ENCODE measurements around the gene DST.
"Not testable (repeated sequence)": the region's sequence is repeated elsewhere in the genome, so short reads cannot be mapped to it uniquely, and the experiment has no call there.

DST gene

DNA sequence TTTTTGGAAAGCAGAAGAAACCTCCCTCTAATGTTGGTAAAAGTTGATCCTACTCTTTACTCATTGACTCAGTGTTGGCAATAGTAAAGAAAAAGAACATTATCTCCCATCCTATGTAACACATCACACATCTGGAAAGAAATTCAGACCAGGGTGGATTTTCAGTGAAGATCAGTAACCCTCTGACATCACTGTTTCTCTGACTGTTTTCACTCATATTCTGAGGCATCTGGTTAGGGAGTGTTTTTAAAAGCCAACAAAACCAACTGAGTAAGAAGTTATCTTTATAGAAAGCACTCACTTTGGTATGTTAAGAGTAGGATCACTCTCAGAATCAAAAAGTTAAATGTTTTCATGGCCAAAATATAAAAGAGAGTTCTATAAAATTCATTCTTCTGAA lies 143.6 kb downstream of the DST start:
- H3K23ac ChIP-seq (ENCODE audit: low read depth, low read length, poor library complexity) = no peak overlapping the region
- no peak overlapping the region for H3K4ac ChIP-seq (ENCODE audit: low read length)
- H3K4me3 ChIP-seq (ENCODE audit: low read length in 2 of 2) = no peak overlapping the region
- H2AK5ac ChIP-seq (ENCODE audit: low read depth, low read length) = no peak overlapping the region
- no peak overlapping the region for H3K4me2 ChIP-seq (ENCODE audit: insufficient read depth, low read length, poor library complexity, severe bottlenecking)
- DNase-seq (ENCODE audit: low spot score) = no peak
- no peak overlapping the region for H3K18ac ChIP-seq (ENCODE audit: low read length)
- no peaks in the 10 kb centered on the region for H3K27me3 ChIP-seq (ENCODE audit: control insufficient read depth in 3 of 3, insufficient read depth in 3 of 3, low read depth in 1 of 3, low read length in 3 of 3)
- H3K4me1 ChIP-seq (ENCODE audit: control insufficient read depth in 2 of 2, insufficient read depth in 1 of 2, low read depth in 1 of 2, low read length in 2 of 2) = no peaks in the 10 kb centered on the region
- H2BK5ac ChIP-seq (ENCODE audit: low read length) = no peak overlapping the region
- H2AFZ ChIP-seq (ENCODE audit: low read length) = no peak overlapping the region
- peaks cover 9 to 77% of the 10 kb centered on the region in 2 donors for H3K36me3 ChIP-seq (replicated peaks in 1 of 2; ENCODE audit: control insufficient read depth in 2 of 2, insufficient read depth in 2 of 2, low read length in 2 of 2)
- no peak overlapping the region for H2BK15ac ChIP-seq (ENCODE audit: low read length)
- no peak overlapping the region for H4K91ac ChIP-seq (ENCODE audit: low read depth, low read length, poor library complexity)
- H3K9ac ChIP-seq (ENCODE audit: low read depth, low read length, poor library complexity) = no peak overlapping the region
- H3K79me1 ChIP-seq (ENCODE audit: low read depth, low read length) = no peaks in the 10 kb centered on the region
- no peak overlapping the region for H3K27ac ChIP-seq (replicated peaks; ENCODE audit: low read length)
- no peak overlapping the region for H2BK12ac ChIP-seq (ENCODE audit: low read length)
- H3K9me3 ChIP-seq (replicated peaks in 1 of 2; ENCODE audit: control insufficient read depth in 2 of 2, insufficient read depth in 1 of 2, low read depth in 1 of 2, low read length in 2 of 2) = no peaks in the 10 kb centered on the region
- no peak overlapping the region for H4K8ac ChIP-seq (ENCODE audit: low read depth, low read length)
- no peak overlapping the region for H3K14ac ChIP-seq (ENCODE audit: low read length)
- no peak overlapping the region for H2BK120ac ChIP-seq (ENCODE audit: low read depth, low read length)

DNA sequence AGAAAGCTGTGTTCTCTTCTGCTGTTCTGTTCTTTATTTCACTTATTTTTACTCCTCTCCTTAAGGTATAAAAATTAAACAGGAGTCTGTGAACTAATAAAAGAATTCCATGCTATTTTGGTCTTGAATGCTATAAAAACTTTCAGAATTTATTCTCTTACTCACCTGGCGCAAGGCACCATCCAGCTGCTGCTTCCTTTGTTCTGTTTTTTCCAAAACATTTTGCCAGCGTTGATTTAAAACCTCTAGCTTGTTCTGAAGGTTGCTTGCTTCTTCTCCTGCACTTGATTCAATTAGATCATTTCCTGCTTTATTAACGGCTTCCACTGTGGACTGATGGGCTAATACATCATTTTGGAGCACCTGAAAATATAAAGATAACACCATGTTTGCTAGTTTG lies 145.0 kb downstream of the DST start:
- H3K36me3 ChIP-seq (replicated peaks in 1 of 2; ENCODE audit: control insufficient read depth in 2 of 2, insufficient read depth in 2 of 2, low read length in 2 of 2) = peaks cover 9 to 81% of the 10 kb centered on the region in 2 donors
- no peak overlapping the region for H3K9ac ChIP-seq (ENCODE audit: low read depth, low read length, poor library complexity)
- no peak overlapping the region for H4K91ac ChIP-seq (ENCODE audit: low read depth, low read length, poor library complexity)
- H2AK5ac ChIP-seq (ENCODE audit: low read depth, low read length) = no peak overlapping the region
- no peaks in the 10 kb centered on the region for H3K4me1 ChIP-seq (ENCODE audit: control insufficient read depth in 2 of 2, insufficient read depth in 1 of 2, low read depth in 1 of 2, low read length in 2 of 2)
- no peak overlapping the region for H2BK120ac ChIP-seq (ENCODE audit: low read depth, low read length)
- no peak overlapping the region for H3K4me2 ChIP-seq (ENCODE audit: insufficient read depth, low read length, poor library complexity, severe bottlenecking)
- no CpG with 5 or more reads among the region's 3 CpGs for WGBS, 2 donors (ENCODE audit: extremely low coverage in 2 of 2, insufficient read length in 2 of 2, insufficient replicate concordance in 1 of 2)
- no peaks in the 10 kb centered on the region for H3K27me3 ChIP-seq (ENCODE audit: control insufficient read depth in 3 of 3, insufficient read depth in 3 of 3, low read depth in 1 of 3, low read length in 3 of 3)
- DNase-seq (ENCODE audit: low spot score) = no peak
- H3K27ac ChIP-seq (replicated peaks; ENCODE audit: low read length) = no peak overlapping the region
- H2BK5ac ChIP-seq (ENCODE audit: low read length) = no peak overlapping the region
- H4K8ac ChIP-seq (ENCODE audit: low read depth, low read length) = no peak overlapping the region
- H3K79me1 ChIP-seq (ENCODE audit: low read depth, low read length) = no peaks in the 10 kb centered on the region
- no peak overlapping the region for H3K18ac ChIP-seq (ENCODE audit: low read length)
- no peak overlapping the region for H3K4me3 ChIP-seq (ENCODE audit: low read length in 2 of 2)
- no peaks in the 10 kb centered on the region for H3K9me3 ChIP-seq (replicated peaks in 1 of 2; ENCODE audit: control insufficient read depth in 2 of 2, insufficient read depth in 1 of 2, low read depth in 1 of 2, low read length in 2 of 2)
- no peak overlapping the region for H3K14ac ChIP-seq (ENCODE audit: low read length)
- H3K4ac ChIP-seq (ENCODE audit: low read length) = no peak overlapping the region
- H2BK12ac ChIP-seq (ENCODE audit: low read length) = no peak overlapping the region
- no peak overlapping the region for H3K23ac ChIP-seq (ENCODE audit: low read depth, low read length, poor library complexity)
- H2BK15ac ChIP-seq (ENCODE audit: low read length) = no peak overlapping the region
- no peak overlapping the region for H2AFZ ChIP-seq (ENCODE audit: low read length)

DNA sequence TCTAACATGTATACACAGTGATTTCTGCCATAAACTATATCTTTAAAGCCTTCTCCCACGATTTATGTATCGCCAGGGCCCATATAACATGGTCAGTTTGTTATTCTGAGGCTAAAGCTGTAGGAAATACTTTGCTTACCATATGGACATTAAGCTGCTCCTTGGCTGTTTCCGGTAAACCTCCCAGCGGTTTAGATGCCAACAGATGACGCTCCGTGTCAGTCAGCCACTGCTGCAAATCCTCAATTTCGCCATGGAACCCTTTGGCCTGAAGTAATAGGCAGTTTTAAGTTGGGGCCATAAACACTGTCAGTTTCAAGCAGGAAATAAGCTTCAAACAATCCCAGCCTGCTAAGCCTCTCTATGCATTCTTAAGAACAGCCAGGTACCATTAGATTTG lies 145.4 kb downstream of the DST start:
- Histone ChIP-seq H3K27ac (replicated peaks; ENCODE audit: low read length) (no peak overlapping the region), H2BK120ac (ENCODE audit: low read depth, low read length) (no peak overlapping the region), H3K14ac (ENCODE audit: low read length) (no peak overlapping the region), H2BK5ac (ENCODE audit: low read length) (no peak overlapping the region), H2AK5ac (ENCODE audit: low read depth, low read length) (no peak overlapping the region), H3K4me1 (ENCODE audit: control insufficient read depth in 2 of 2, insufficient read depth in 1 of 2, low read depth in 1 of 2, low read length in 2 of 2) (no peaks in the 10 kb centered on the region), H4K91ac (ENCODE audit: low read depth, low read length, poor library complexity) (no peak overlapping the region), H3K9ac (ENCODE audit: low read depth, low read length, poor library complexity) (no peak overlapping the region), H2AFZ (ENCODE audit: low read length) (no peak overlapping the region), H3K23ac (ENCODE audit: low read depth, low read length, poor library complexity) (no peak overlapping the region), H3K36me3 (replicated peaks in 1 of 2; ENCODE audit: control insufficient read depth in 2 of 2, insufficient read depth in 2 of 2, low read length in 2 of 2) (peaks cover 11 to 83% of the 10 kb centered on the region in 2 donors), H4K8ac (ENCODE audit: low read depth, low read length) (no peak overlapping the region), H3K9me3 (replicated peaks in 1 of 2; ENCODE audit: control insufficient read depth in 2 of 2, insufficient read depth in 1 of 2, low read depth in 1 of 2, low read length in 2 of 2) (no peaks in the 10 kb centered on the region), H3K79me1 (ENCODE audit: low read depth, low read length) (no peaks in the 10 kb centered on the region), H3K4me2 (ENCODE audit: insufficient read depth, low read length, poor library complexity, severe bottlenecking) (no peak overlapping the region), H3K18ac (ENCODE audit: low read length) (no peak overlapping the region), H3K27me3 (ENCODE audit: control insufficient read depth in 3 of 3, insufficient read depth in 3 of 3, low read depth in 1 of 3, low read length in 3 of 3) (no peaks in the 10 kb centered on the region), H2BK15ac (ENCODE audit: low read length) (no peak overlapping the region), H3K4me3 (ENCODE audit: low read length in 2 of 2) (no peak overlapping the region), H2BK12ac (ENCODE audit: low read length) (no peak overlapping the region), H3K4ac (ENCODE audit: low read length) (no peak overlapping the region)
- WGBS, 2 donors (ENCODE audit: extremely low coverage in 2 of 2, insufficient read length in 2 of 2, insufficient replicate concordance in 1 of 2) = no CpG with 5 or more reads among the region's 7 CpGs
- DNase-seq (ENCODE audit: low spot score) = no peak

DNA sequence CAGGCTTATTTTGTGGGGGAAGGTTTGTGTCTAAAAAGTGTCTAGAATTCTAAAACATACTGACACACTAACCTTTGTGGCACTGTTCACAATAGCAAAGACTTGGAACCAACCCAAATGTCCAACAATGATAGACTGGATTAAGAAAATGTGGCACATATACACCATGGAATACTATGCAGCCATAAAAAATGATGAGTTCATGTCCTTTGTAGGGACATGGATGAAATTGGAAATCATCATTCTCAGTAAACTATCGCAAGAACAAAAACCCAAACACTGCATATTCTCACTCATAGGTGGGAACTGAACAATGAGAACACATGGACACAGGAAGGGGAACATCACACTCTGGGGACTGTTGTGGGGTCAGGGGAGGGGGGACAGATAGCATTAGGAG lies 146.0 kb downstream of the DST start:
- H3K4ac ChIP-seq (ENCODE audit: low read length); H3K27ac ChIP-seq (replicated peaks; ENCODE audit: low read length); H3K79me1 ChIP-seq (ENCODE audit: low read depth, low read length); H3K14ac ChIP-seq (ENCODE audit: low read length); H3K4me3 ChIP-seq (ENCODE audit: low read length in 2 of 2); H3K27me3 ChIP-seq (ENCODE audit: control insufficient read depth in 3 of 3, insufficient read depth in 3 of 3, low read depth in 1 of 3, low read length in 3 of 3); H2AK5ac ChIP-seq (ENCODE audit: low read depth, low read length); H4K91ac ChIP-seq (ENCODE audit: low read depth, low read length, poor library complexity); H3K4me1 ChIP-seq (ENCODE audit: control insufficient read depth in 2 of 2, insufficient read depth in 1 of 2, low read depth in 1 of 2, low read length in 2 of 2); H2BK15ac ChIP-seq (ENCODE audit: low read length); H3K18ac ChIP-seq (ENCODE audit: low read length); H3K4me2 ChIP-seq (ENCODE audit: insufficient read depth, low read length, poor library complexity, severe bottlenecking); H3K9me3 ChIP-seq (replicated peaks in 1 of 2; ENCODE audit: control insufficient read depth in 2 of 2, insufficient read depth in 1 of 2, low read depth in 1 of 2, low read length in 2 of 2); DNase-seq (ENCODE audit: low spot score); H3K23ac ChIP-seq (ENCODE audit: low read depth, low read length, poor library complexity); H2BK120ac ChIP-seq (ENCODE audit: low read depth, low read length); H2BK12ac ChIP-seq (ENCODE audit: low read length); H3K9ac ChIP-seq (ENCODE audit: low read depth, low read length, poor library complexity); H2BK5ac ChIP-seq (ENCODE audit: low read length); H4K8ac ChIP-seq (ENCODE audit: low read depth, low read length); H2AFZ ChIP-seq (ENCODE audit: low read length): not testable (repeated sequence)
- no CpG with 5 or more reads among the region's 1 CpG for WGBS, 2 donors (ENCODE audit: extremely low coverage in 2 of 2, insufficient read length in 2 of 2, insufficient replicate concordance in 1 of 2)
- H3K36me3 ChIP-seq (replicated peaks in 1 of 2; ENCODE audit: control insufficient read depth in 2 of 2, insufficient read depth in 2 of 2, low read length in 2 of 2) = peaks cover 11 to 83% of the 10 kb centered on the region in 2 donors

All from neuronal stem cell (in vitro differentiated cells).